Spleen (tissue), 3 donors: ENCODE data around the gene ICOS.

ENCODE experiments used
- POLR2A ChIP-seq, 3 donors: fragments of 450-650 bp; IDR thresholded peaks; one replicate each; pipeline ENCODE4 v1.5.1; 2017; ENCODE audit warnings: antibody characterized with exemption in 3 of 3, mild to moderate bottlenecking in 1 of 3
- POLR2AphosphoS5 ChIP-seq, 3 donors: sonication (generic); formaldehyde crosslinking; IDR thresholded peaks; one replicate each; pipeline ENCODE4 v1.5.1; 2017; ENCODE audit warnings: antibody characterized with exemption in 3 of 3

DNA sequence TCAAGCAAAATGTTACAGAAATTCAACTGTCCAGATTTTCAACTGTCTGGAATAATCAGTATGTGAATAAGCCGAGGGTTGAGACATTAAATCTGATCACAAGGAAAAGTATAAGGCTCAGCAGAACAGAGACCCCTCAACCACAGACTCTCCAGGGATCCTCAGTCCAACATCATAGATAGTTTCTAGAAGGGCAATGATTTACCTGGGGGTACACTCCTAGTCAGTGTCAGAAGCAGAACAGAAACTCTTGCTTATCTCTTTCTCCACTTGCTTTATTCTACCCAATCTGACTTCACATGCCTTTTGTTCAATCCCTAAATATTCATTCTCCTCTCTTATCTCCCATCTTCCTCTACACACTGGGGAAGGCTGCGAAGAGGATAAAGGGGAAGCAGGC, 36.4 kb downstream of the ICOS start:
- TF ChIP-seq POLR2AphosphoS5 (IDR thresholded peaks at IDR 0.05) (no peak), POLR2A (IDR thresholded peaks at IDR 0.05) (no peak)
